Body of pancreas (tissue), 4 donors: ENCODE measurements around the gene ETV1. TPM values are rescaled to one million over a fixed set of nuclear protein-coding genes. Genes with fewer than 3 reads are reported as not detected.
A peak's percentile ranks its signal among the peaks of the same experiment; 100 is the strongest.

Experiments
- ATAC-seq: fragments of 150-250 bp; one replicate; pipeline ENCODE4 v1.9.1; 2016
- DNase-seq, 4 donors: peaks; one replicate each; pipeline ENCODE4 v3.0.0-alpha.2; 2019
- H3K27ac ChIP-seq, 4 donors: fragments of 200-600 bp; sonication (generic); 1 replicate in 3 of 4; 2 replicates in 1 of 4; pipeline versions ENCODE4 v1.5.1 to v1.6.1; 2016 to 2019; ENCODE audit warnings: mild to moderate bottlenecking in 1 of 4, mixed read lengths in 1 of 4, moderate library complexity in 1 of 4
- H3K27me3 ChIP-seq, 2 donors: fragments of 200-600 bp; sonication (generic); one replicate each; pipeline ENCODE4 v1.6.0; 2016; ENCODE audit warnings: mild to moderate bottlenecking in 1 of 2
- H3K36me3 ChIP-seq, 2 donors: fragments of 200-600 bp; sonication (generic); replicated peaks in 1 of 2; 2 replicates each; pipeline ENCODE4 v1.5.1; 2016; ENCODE audit warnings: low read depth in 2 of 2; ENCODE audit not compliant: insufficient read depth in 1 of 2
- H3K4me1 ChIP-seq: fragments of 200-600 bp; sonication (generic); one replicate; pipeline ENCODE4 v1.6.0; 2016
- H3K4me3 ChIP-seq, 2 donors: fragments of 200-600 bp; sonication (generic); 1 replicate in 1 of 2; 2 replicates in 1 of 2; pipeline ENCODE4 v1.5.1; 2016 to 2019
- H3K9me3 ChIP-seq, 3 donors: fragments of 200-600 bp; sonication (generic); 1 replicate in 2 of 3; 2 replicates in 1 of 3; pipeline ENCODE4 v1.5.1; 2016
- CTCF ChIP-seq, 7 experiments: fragments of 450-650 bp in 4 of 7; fragments of 200-600 bp in 3 of 7; sonication (generic) in 3 of 7; IDR thresholded peaks; one replicate each; pipeline ENCODE4 v1.5.1; 2016 to 2019; ENCODE audit warnings: antibody characterized with exemption in 7 of 7
- POLR2A ChIP-seq, 3 donors: fragments of 450-650 bp; IDR thresholded peaks; one replicate each; pipeline ENCODE4 v1.6.1; 2016; ENCODE audit warnings: antibody characterized with exemption in 3 of 3, mild to moderate bottlenecking in 2 of 3
- WGBS, 2 donors: methylation state at CpG; one replicate each; pipeline ENCODE4 v1.1.5; 2017; 5-methylcytosine and 5-hydroxymethylcytosine counted together
- intact Hi-C: fragments of 100-400 bp; cut with DNase I; formaldehyde crosslinking; loops from one replicate; pipeline ENCODE4 v1.15.1; 2023
- total RNA-seq, 2 donors: library from RNA; depleted of rRNA; stranded (reverse); fragments of >200 nt; gene quantifications; one replicate each; pipeline ENCODE4 v1.1.0, GENCODE V29; 2016

ETV1 gene
- 1 to 10 TPM; 2.6 TPM for total RNA-seq

- H3K4me3 ChIP-seq, result peak within 1 kb of the TSS; percentile 35 to 58
- H3K36me3 ChIP-seq, result no peaks in the 10 kb centered on the region
- DNase-seq (peak; percentile 24 to 63 (median 38)), ATAC-seq (no peak)
- WGBS, 2 donors, result 1% methylated on average over 38 of the region's 38 CpGs
- intact Hi-C loops, result no loop called here
- peak in 1 of 3 donors; percentile 17 for TF ChIP-seq POLR2A (IDR thresholded peaks at IDR 0.05)
- peak in 4 of 7 experiments; percentile 6 to 30 (median 23) for TF ChIP-seq CTCF (IDR thresholded peaks at IDR 0.05)
- H3K27ac ChIP-seq, result peak within 1 kb of the TSS; percentile 26 to 85 (median 74)
- no peaks in the 10 kb centered on the region for H3K27me3 ChIP-seq
- H3K9me3 ChIP-seq, result no peaks in the 10 kb centered on the region
- peaks cover 11% of the 10 kb centered on the region for H3K4me1 ChIP-seq
Measured at GRCh38 chr7:13989126-13989948, at the start of gene ETV1. Gene ETV1 (minus strand): TSS chr7:13989666. CDS start chr7:13989052, 614 bp downstream.

- Histone ChIP-seq H3K27ac (no peak overlapping the region), H3K36me3 (no peaks in the 10 kb centered on the region), H3K4me3 (no peak overlapping the region), H3K9me3 (no peaks in the 10 kb centered on the region), H3K4me1 (no peaks in the 10 kb centered on the region), H3K27me3 (no peaks in the 10 kb centered on the region)
- ATAC-seq (no peak), DNase-seq (no peak)
- 56 to 59% methylated on average over 2 of the region's 2 CpGs for WGBS, 2 donors
- TF ChIP-seq POLR2A (IDR thresholded peaks at IDR 0.05) (no peak), CTCF (IDR thresholded peaks at IDR 0.05) (no peak)
- intact Hi-C loops, result no loop called here
Measured at GRCh38 chr7:14024406-14024805, 34.9 kb upstream of the ETV1 start.

- 61 to 71% methylated on average over 2 of the region's 2 CpGs for WGBS, 2 donors
- Histone ChIP-seq H3K36me3 (no peaks in the 10 kb centered on the region), H3K4me3 (no peak overlapping the region), H3K9me3 (no peaks in the 10 kb centered on the region), H3K27me3 (no peaks in the 10 kb centered on the region), H3K27ac (no peak overlapping the region), H3K4me1 (no peaks in the 10 kb centered on the region)
- TF ChIP-seq CTCF (IDR thresholded peaks at IDR 0.05), result no peak
- no peak for DNase-seq
- ATAC-seq, result no peak
- intact Hi-C loops, result no loop called here
Measured at GRCh38 chr7:14023838-14024237, 34.4 kb upstream of the ETV1 start.

GRCh38 chr7:14023342-14023741 lies 33.9 kb upstream of the ETV1 start:
- ATAC-seq (no peak), DNase-seq (no peak)
- intact Hi-C loops, result no loop called here
- H3K36me3 ChIP-seq, result no peaks in the 10 kb centered on the region
- H3K27me3 ChIP-seq, result no peaks in the 10 kb centered on the region
- H3K9me3 ChIP-seq, result no peaks in the 10 kb centered on the region
- no peak overlapping the region for H3K4me3 ChIP-seq
- 59 to 71% methylated on average over 4 of the region's 4 CpGs for WGBS, 2 donors
- H3K4me1 ChIP-seq, result no peaks in the 10 kb centered on the region
- TF ChIP-seq POLR2A (IDR thresholded peaks at IDR 0.05), result no peak
- no peak for TF ChIP-seq CTCF (IDR thresholded peaks at IDR 0.05)
- H3K27ac ChIP-seq, result no peak overlapping the region

GRCh38 chr7:14021069-14021468 lies 31.6 kb upstream of the ETV1 start:
- no peaks in the 10 kb centered on the region for H3K4me1 ChIP-seq
- DNase-seq (no peak), ATAC-seq (no peak)
- no peak overlapping the region for H3K27ac ChIP-seq
- no peaks in the 10 kb centered on the region for H3K9me3 ChIP-seq
- no peaks in the 10 kb centered on the region for H3K27me3 ChIP-seq
- intact Hi-C loops, result no loop called here
- H3K4me3 ChIP-seq, result no peak overlapping the region
- TF ChIP-seq CTCF (IDR thresholded peaks at IDR 0.05) (no peak), POLR2A (IDR thresholded peaks at IDR 0.05) (no peak)
- no peaks in the 10 kb centered on the region for H3K36me3 ChIP-seq
- 48 to 51% methylated on average over 3 of the region's 3 CpGs for WGBS, 2 donors
